ENCODE results near the gene OTUD5. TPM values are rescaled to one million over a fixed set of nuclear protein-coding genes. Genes with fewer than 3 reads are reported as not detected.
"Not testable (repeated sequence)": the region's sequence is repeated elsewhere in the genome, so short reads cannot be mapped to it uniquely, and the experiment has no call there.

OTUD5 gene
- 57.1 TPM for polyA plus RNA-seq (2013, experiment 1 of 2; ENCODE audit: insufficient read length)
- 57.4 TPM for polyA plus RNA-seq (2013, experiment 2 of 2; ENCODE audit: insufficient read length)

DNA sequence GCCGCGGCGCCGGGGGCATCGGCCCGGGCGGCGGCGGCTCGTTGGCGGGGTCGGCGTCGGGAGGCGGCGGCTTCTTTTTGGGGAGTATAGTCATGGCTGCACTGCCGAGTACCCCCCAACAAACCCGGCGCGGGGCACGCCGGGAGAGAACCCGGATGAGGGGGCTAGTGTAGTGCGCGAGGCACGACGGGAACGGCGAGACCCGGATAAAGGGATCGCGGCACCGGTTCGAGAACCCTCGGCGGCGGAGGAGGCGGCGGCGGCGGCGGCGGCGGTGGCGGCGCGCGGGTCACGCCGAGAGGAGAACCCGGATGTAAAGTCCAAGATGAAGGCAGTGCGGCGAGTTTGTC, at the start of gene OTUD5:
TSS of gene OTUD5 (minus strand) at position 131 of the 350 bp plus-strand sequence. CDS start at position 94, 37 bp downstream.
- DNase-seq = peak; percentile 69

- no peak for DNase-seq
Observed at GRCh38 chrX:49003696-49004095, 46.3 kb upstream of the OTUD5 start.

- DNase-seq = peak; percentile 85
Observed at GRCh38 chrX:49002091-49002935, 44.9 kb upstream of the OTUD5 start, which contains the start of gene GRIPAP1. GRIPAP1 (minus strand) TSS chrX:49002264; CDS start chrX:49002229, 35 bp downstream.

GRCh38 chrX:49001521-49002090, 44.2 kb upstream of the OTUD5 start:
- peak; percentile 39 for DNase-seq

DNA sequence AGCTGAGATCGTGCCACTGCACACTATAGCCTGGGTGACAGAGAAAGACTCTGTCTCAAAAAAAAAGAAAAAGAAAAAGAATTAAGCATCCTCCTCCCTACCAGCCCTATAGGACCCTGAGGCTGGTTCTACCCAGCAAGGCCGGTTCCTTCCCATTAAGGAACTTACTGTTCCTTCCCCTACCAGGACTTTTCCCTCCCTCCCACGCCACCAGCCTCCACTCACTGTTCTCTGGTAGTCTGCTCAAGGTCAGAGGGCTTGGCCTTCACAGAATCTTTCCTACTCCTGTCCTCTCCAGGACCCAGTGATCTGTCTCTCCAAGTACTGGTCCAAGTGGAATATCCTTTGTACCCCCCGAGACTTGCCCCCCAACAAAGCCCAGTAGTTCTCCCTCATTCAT, 43.2 kb upstream of the OTUD5 start:
- no peak for DNase-seq

GRCh38 chrX:48999030-48999429, 41.6 kb upstream of the OTUD5 start:
- DNase-seq = no peak

GRCh38 chrX:48998391-48998790, 41.0 kb upstream of the OTUD5 start:
- DNase-seq = no peak

GRCh38 chrX:48997865-48998264, 40.5 kb upstream of the OTUD5 start:
- DNase-seq = no peak

DNA sequence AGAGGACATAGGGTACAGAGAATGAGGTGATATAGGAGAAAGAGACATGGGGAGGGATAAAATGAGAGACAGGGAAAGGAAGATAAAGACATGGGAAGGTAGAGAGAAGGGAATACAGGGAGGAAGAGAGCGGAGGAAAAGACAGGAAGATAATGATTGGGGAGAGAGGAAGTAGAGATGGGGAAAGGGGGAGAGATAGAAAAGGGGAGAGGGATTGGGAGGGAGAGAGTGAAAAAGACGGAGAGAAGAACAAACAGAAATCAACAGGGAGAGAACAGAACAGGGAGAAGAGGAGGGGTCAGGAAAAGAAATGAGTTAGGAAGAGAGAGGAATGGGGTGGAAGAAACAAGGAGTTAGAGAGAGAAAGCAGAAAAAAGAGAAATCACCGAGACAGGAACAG, 40.0 kb upstream of the OTUD5 start:
- DNase-seq = no peak

- no peak for DNase-seq
Observed at GRCh38 chrX:48996969-48997368, 39.6 kb upstream of the OTUD5 start.

- DNase-seq = no peak
Observed at GRCh38 chrX:48992341-48992740, 34.9 kb upstream of the OTUD5 start.

DNA sequence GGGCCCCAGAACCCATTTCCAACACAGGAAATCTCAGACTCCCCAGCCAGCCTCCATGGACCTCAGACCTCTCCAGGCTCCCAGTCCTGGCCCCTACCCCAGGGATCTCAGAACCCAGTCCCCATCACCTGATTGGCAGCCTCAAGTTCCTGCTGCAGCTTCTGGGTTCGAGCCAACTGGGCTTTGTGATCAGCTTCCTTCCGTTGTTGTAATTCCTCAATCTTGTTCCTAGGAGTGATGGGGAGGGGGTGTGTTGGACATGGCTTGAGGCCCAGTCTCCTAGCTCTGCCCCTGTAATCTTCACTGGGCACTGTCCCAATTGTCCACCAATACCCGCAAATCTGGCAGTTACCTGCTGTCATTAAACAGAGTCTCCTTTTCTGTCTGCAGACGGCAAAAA, 32.1 kb upstream of the OTUD5 start:
- no peak for DNase-seq

DNA sequence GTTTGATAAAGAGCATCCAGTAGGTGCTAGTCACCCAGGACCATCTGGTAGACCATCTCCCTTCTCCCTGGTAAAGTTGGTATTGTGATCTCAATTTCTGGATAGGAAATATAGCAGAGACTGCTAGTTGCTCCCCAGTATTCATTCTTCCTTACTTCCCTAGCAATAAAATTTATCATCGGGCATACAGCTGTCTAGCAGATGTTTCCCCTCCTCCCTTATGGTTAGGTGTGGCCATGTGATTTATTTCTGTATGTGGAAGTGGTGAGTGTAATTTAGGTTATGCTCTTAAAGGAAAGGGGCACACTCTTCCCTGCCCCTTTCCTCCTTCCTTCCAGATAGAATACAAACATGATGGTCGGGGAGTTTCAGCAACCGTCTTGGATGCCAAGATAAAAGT, 26.5 kb upstream of the OTUD5 start:
- no peak for DNase-seq

- no peak for DNase-seq
Observed at GRCh38 chrX:48983081-48983480, 25.7 kb upstream of the OTUD5 start.

DNA sequence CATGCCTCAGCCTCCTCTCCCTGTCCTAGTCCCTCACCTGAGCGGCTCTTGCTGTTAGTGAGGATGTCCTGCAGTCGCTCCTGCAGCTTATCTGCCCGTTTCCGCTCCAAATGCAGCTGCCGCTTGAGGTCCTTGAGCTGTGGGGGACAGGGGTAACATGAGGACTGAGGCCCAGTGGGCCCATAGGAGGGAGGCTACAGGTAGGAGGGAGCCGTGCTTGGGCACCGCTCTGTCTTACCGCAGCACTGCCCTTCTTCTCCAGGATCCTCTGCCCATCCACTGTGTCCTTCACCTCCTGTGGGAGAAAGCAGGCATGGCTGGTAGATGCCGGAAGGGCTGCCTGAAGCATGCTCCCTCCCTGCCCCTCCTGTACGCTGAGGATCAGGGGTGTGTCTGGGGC, 23.8 kb upstream of the OTUD5 start:
- no peak for DNase-seq

DNA sequence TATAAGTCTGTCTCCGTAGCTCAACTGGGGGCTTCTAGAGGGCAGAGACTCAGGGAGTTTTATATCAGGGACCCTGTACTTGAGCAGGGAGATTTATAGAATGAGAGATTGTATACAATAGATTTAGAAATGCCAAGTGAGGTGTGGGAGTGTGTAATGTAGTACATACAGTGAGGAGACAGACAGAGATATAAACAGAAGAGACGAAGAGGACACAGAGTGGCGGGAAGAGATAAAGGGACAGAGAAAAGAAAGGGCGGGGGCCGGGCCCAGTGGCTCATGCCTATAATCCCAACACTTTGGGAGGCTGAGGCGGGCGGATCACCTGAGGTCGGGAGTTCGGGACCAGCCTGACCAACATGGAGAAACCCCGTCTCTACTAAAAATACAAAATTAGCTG, 22.9 kb upstream of the OTUD5 start:
- not testable (repeated sequence) for DNase-seq

DNA sequence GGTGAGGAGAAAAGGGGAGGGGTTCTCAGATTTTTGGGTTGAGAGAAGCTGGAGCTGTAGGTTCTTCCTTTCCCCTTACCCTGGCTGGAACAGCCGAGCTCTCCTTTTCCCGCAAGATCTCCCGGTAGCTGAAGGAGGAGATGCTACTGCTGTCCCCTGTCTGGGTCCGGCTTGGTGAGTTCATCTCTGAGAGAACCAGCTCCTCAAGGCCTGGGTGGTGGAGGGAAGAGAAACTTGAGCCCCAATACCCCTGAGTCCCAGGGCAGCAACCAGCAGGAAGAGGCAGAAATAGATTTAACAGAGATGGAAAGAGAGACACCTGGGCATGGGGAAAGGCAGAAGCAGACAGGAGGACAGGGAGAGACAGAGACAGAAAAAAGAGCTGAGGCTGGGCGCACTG, 20.8 kb upstream of the OTUD5 start:
- no peak for DNase-seq

DNA sequence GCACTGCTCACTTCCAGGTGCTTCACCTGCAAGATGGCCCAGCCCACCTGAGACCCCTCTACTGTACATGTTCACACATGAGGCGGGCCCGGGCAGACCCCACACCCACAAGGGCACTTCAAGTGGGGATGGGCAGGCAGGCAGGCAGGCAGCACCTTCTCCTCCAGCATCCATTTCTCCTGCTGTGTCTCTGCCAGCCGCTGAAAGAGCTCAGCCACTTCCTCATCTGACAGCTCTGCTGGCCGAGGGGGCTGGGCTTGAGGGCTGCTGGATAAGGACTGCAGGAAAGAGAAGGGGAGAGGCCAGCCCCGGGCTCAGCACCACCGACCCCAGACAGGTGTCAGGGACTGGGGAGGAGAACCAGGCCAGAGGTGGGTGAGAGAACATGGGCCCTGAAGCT, 18.7 kb upstream of the OTUD5 start:
- DNase-seq = no peak

- no peak for DNase-seq
Observed at GRCh38 chrX:48975541-48975940, 18.1 kb upstream of the OTUD5 start.

DNA sequence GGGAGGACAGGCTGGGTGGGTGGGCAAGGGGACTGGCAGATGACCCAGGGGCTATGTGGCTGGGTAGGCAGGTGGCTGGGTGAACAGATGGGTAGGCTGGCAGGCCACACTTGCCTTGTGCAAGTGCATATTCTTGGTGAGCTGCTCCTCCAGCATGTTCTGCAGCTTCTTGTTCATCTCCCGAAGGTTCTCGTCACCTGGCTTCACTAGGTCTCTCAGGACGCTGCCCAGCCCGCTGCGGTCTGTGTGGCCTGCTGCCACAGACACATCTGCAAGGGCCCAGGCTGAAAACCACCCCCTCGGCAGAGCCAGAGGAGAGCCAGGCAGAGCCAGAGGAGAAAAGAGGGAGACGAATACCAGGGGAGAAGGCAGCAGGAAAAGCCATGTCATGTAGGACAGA, 17.6 kb upstream of the OTUD5 start:
- no peak for DNase-seq

GRCh38 chrX:48974574-48974973, 17.2 kb upstream of the OTUD5 start:
- no peak for DNase-seq

DNA sequence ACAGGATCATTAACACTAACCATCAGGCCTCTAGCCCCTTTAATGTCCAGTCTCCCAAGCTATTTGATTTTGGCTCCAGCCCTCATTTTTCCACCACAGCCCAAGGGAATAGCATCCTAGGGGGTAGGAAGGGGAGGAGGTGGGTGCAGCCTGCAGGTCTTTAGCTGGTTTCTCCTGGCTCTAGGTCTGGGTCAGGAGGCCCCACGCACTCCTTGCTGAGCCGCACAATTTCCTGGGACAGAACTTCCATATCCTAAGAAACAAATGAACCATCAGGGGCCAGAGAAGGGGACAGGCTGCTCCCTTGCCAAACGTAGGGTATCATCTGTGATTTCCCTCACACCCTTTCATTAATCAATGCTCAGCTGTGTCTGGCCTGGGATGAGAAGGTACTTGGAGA, 16.6 kb upstream of the OTUD5 start:
- no peak for DNase-seq

- DNase-seq = peak; percentile 58
Observed at GRCh38 chrX:48972220-48973164, 15.1 kb upstream of the OTUD5 start.
